ENCODE measurements around the gene SMC1B.
"Not testable (repeated sequence)": the region's sequence is repeated elsewhere in the genome, so short reads cannot be mapped to it uniquely, and the experiment has no call there.

Gene SMC1B

GRCh38 chr22:45444168-45444567 lies 30.8 kb upstream of the SMC1B start:
- DNase-seq (ENCODE audit: low read depth in 2 of 2), result no peak

GRCh38 chr22:45442116-45442515 lies 28.7 kb upstream of the SMC1B start:
- DNase-seq (ENCODE audit: low read depth in 2 of 2), result no peak

- DNase-seq (ENCODE audit: low read depth in 2 of 2), result no peak
Observed at GRCh38 chr22:45441138-45441537, 27.7 kb upstream of the SMC1B start.

- DNase-seq (ENCODE audit: low read depth in 2 of 2), result not testable (repeated sequence)
Observed at GRCh38 chr22:45440688-45441087, 27.3 kb upstream of the SMC1B start.

- no peak for DNase-seq (ENCODE audit: low read depth in 2 of 2)
Observed at GRCh38 chr22:45438336-45438735, 24.9 kb upstream of the SMC1B start.

GRCh38 chr22:45436871-45437517 lies 23.6 kb upstream of the SMC1B start:
- peak in 1 of 2 donors; percentile 20 for DNase-seq (ENCODE audit: low read depth in 2 of 2)

- peak; percentile 45 to 73 for DNase-seq (ENCODE audit: low read depth in 2 of 2)
Observed at GRCh38 chr22:45435544-45436139, 22.2 kb upstream of the SMC1B start.

GRCh38 chr22:45434981-45435380 lies 21.6 kb upstream of the SMC1B start:
- no peak for DNase-seq (ENCODE audit: low read depth in 2 of 2)

- DNase-seq (ENCODE audit: low read depth in 2 of 2), result no peak
Observed at GRCh38 chr22:45430871-45431270, 17.5 kb upstream of the SMC1B start.

- DNase-seq (ENCODE audit: low read depth in 2 of 2), result no peak
Observed at GRCh38 chr22:45429981-45430775, 16.8 kb upstream of the SMC1B start.

GRCh38 chr22:45429424-45429823 lies 16.0 kb upstream of the SMC1B start:
- no peak for DNase-seq (ENCODE audit: low read depth in 2 of 2)

GRCh38 chr22:45428391-45429385 lies 15.3 kb upstream of the SMC1B start:
- DNase-seq (ENCODE audit: low read depth in 2 of 2), result no peak

GRCh38 chr22:45427114-45427513 lies 13.7 kb upstream of the SMC1B start:
- DNase-seq (ENCODE audit: low read depth in 2 of 2), result no peak

- DNase-seq (ENCODE audit: low read depth in 2 of 2), result no peak
Observed at GRCh38 chr22:45426387-45426786, 13.0 kb upstream of the SMC1B start.

GRCh38 chr22:45425531-45426265 lies 12.3 kb upstream of the SMC1B start:
- no peak for DNase-seq (ENCODE audit: low read depth in 2 of 2)

- DNase-seq (ENCODE audit: low read depth in 2 of 2), result no peak
Observed at GRCh38 chr22:45425101-45425500, 11.7 kb upstream of the SMC1B start.

- DNase-seq (ENCODE audit: low read depth in 2 of 2), result no peak
Observed at GRCh38 chr22:45424241-45424731, 10.9 kb upstream of the SMC1B start.

GRCh38 chr22:45423524-45423923 lies 10.1 kb upstream of the SMC1B start:
- no peak for DNase-seq (ENCODE audit: low read depth in 2 of 2)

GRCh38 chr22:45422237-45422983 lies 9.0 kb upstream of the SMC1B start:
- no peak for DNase-seq (ENCODE audit: low read depth in 2 of 2)
